ENCODE data around the gene CDNF. TPM values are rescaled to one million over a fixed set of nuclear protein-coding genes. Genes with fewer than 3 reads are reported as not detected.
A peak's percentile ranks its signal among the peaks of the same experiment; 100 is the strongest.

The CDNF gene
- total RNA-seq = 1 to 10 TPM; 1.7 to 2.5 TPM
- polyA plus RNA-seq = 1 to 10 TPM in 1 of 2 donors, under 1 TPM in 1; 0.94 to 1.8 TPM

- no peaks in the 10 kb centered on the region for H3K27me3 Mint-ChIP-seq
- H3K4me3 ChIP-seq (ENCODE audit: low read length in 2 of 2) = peak within 1 kb of the TSS; percentile 68 to 79
- H3K27ac Mint-ChIP-seq = peak within 1 kb of the TSS; percentile 86 to 99 (median 98)
- peaks cover 16 to 44% of the 10 kb centered on the region in 2 donors for H3K36me3 Mint-ChIP-seq
- H3K36me3 ChIP-seq (ENCODE audit: insufficient read depth, low read length) = peaks cover 17% of the 10 kb centered on the region
- H3K4me1 ChIP-seq (ENCODE audit: insufficient read depth, low read length) = peaks cover 26% of the 10 kb centered on the region
- H3K4me1 Mint-ChIP-seq = peaks cover 14 to 33% (median 26%) of the 10 kb centered on the region in 4 donors
- H3K9me3 ChIP-seq (ENCODE audit: control insufficient read depth in 1 of 2, low read length in 2 of 2) = no peaks in the 10 kb centered on the region
- intact Hi-C loops (cut with micrococcal nuclease) = loop anchor here (1.0 to 5.0 kb wide), 12 partner anchors 40 to 1051 kb away; partner anchors contain the start of genes DCLRE1C, MEIG1, NMT2 and RPP38
- peak within 1 kb of the TSS; percentile 91 for H3K27ac ChIP-seq (ENCODE audit: low read depth, low read length)
- H3K9me3 Mint-ChIP-seq = no peaks in the 10 kb centered on the region
- CTCF ChIA-PET (ENCODE audit: partially characterized antibody) = interaction anchor here (0.6 to 4.4 kb wide), 24 partner anchors 11 to 641 kb away, joined by 3 to 20 read pairs (median 4); partner anchors contain the start of genes MEIG1 and SUV39H2
- DNase-seq = peak; percentile 98 to 99 (median 99)
- H3K4me3 Mint-ChIP-seq = peak within 1 kb of the TSS; percentile 89 to 97 (median 94)
- POLR2A ChIA-PET (ENCODE audit: partially characterized antibody) = interaction anchor here (0.7 to 3.1 kb wide), 40 partner anchors 10 to 653 kb away, joined by 3 to 56 read pairs (median 5); partner anchors contain the start of genes DCLRE1C, MEIG1, NMT2 and SUV39H2
- no peaks in the 10 kb centered on the region for H3K27me3 ChIP-seq (ENCODE audit: insufficient read depth, low read length)
Measured at GRCh38 chr10:14837757-14838581, at the start of gene CDNF, which contains the start of the genes HSPA14 and MSANTD7. TSS of gene CDNF (minus strand) at chr10:14838037. CDS start at chr10:14837946, 91 bp downstream. TSS of gene HSPA14 (plus strand) at chr10:14838306. CDS start at chr10:14838403, 97 bp downstream. TSS of gene MSANTD7 (plus strand) at chr10:14838306. CDS start at chr10:14842285, 3,979 bp downstream.

- H3K4me3 Mint-ChIP-seq = no peak overlapping the region
- H3K4me3 ChIP-seq (ENCODE audit: low read length in 2 of 2) = no peak overlapping the region
- H3K27ac Mint-ChIP-seq = no peak overlapping the region
- no peaks in the 10 kb centered on the region for H3K27me3 Mint-ChIP-seq
- no peak for DNase-seq
- H3K4me1 ChIP-seq (ENCODE audit: insufficient read depth, low read length) = peaks cover 18% of the 10 kb centered on the region
- H3K4me1 Mint-ChIP-seq = peaks cover 9 to 25% (median 15%) of the 10 kb centered on the region in 4 donors
- no peak overlapping the region for H3K27ac ChIP-seq (ENCODE audit: low read depth, low read length)
- H3K9me3 Mint-ChIP-seq = no peaks in the 10 kb centered on the region
- no peaks in the 10 kb centered on the region for H3K9me3 ChIP-seq (ENCODE audit: control insufficient read depth in 1 of 2, low read length in 2 of 2)
- ChIA-PET CTCF (ENCODE audit: partially characterized antibody) (no interaction called here), POLR2A (ENCODE audit: partially characterized antibody) (no interaction called here)
- no peaks in the 10 kb centered on the region for H3K27me3 ChIP-seq (ENCODE audit: insufficient read depth, low read length)
- intact Hi-C loops (cut with micrococcal nuclease) = no loop called here
- peaks cover 0 to 2% of the 10 kb centered on the region in 2 donors for H3K36me3 Mint-ChIP-seq
- no peaks in the 10 kb centered on the region for H3K36me3 ChIP-seq (ENCODE audit: insufficient read depth, low read length)
Measured at GRCh38 chr10:14884082-14884481, 46.2 kb upstream of the CDNF start.

- Histone ChIP-seq H3K27ac (ENCODE audit: low read depth, low read length) (no peak overlapping the region), H3K36me3 (ENCODE audit: insufficient read depth, low read length) (no peaks in the 10 kb centered on the region), H3K4me3 (ENCODE audit: low read length in 2 of 2) (peak overlapping the region in 1 of 2 donors; percentile 88), H3K27me3 (ENCODE audit: insufficient read depth, low read length) (no peaks in the 10 kb centered on the region), H3K9me3 (ENCODE audit: control insufficient read depth in 1 of 2, low read length in 2 of 2) (no peaks in the 10 kb centered on the region), H3K4me1 (ENCODE audit: insufficient read depth, low read length) (peaks cover 27% of the 10 kb centered on the region)
- intact Hi-C loops (cut with micrococcal nuclease) = no loop called here
- H3K9me3 Mint-ChIP-seq = no peaks in the 10 kb centered on the region
- no peaks in the 10 kb centered on the region for H3K27me3 Mint-ChIP-seq
- peaks cover 0 to 8% of the 10 kb centered on the region in 2 donors for H3K36me3 Mint-ChIP-seq
- no peak for DNase-seq
- CTCF ChIA-PET (ENCODE audit: partially characterized antibody) = interaction anchor here (1.1 to 1.6 kb wide), 2 partner anchors 23 to 25 kb away, joined by 3 read pairs; no protein-coding TSS in a partner anchor
- POLR2A ChIA-PET (ENCODE audit: partially characterized antibody) = interaction anchor here (1.0 to 3.6 kb wide), 3 partner anchors 14 to 297 kb away, joined by 3 to 56 read pairs (median 3); partner anchors contain the start of genes CDNF, HSPA14 and MSANTD7
- H3K4me3 Mint-ChIP-seq = peak overlapping the region; percentile 89 to 96 (median 92)
- peak overlapping the region in 5 of 7 donors; percentile 76 to 93 (median 90) for H3K27ac Mint-ChIP-seq
- H3K4me1 Mint-ChIP-seq = peaks cover 16 to 48% (median 25%) of the 10 kb centered on the region in 4 donors
Measured at GRCh38 chr10:14880229-14880628, 42.4 kb upstream of the CDNF start.

GRCh38 chr10:14879928-14880193 lies 42.0 kb upstream of the CDNF start:
- intact Hi-C loops (cut with micrococcal nuclease) = loop anchor here (2.0 to 5.0 kb wide), 4 partner anchors 25 to 278 kb away; partner anchors contain the start of genes DCLRE1C and RPP38
- peaks cover 27% of the 10 kb centered on the region for H3K4me1 ChIP-seq (ENCODE audit: insufficient read depth, low read length)
- POLR2A ChIA-PET (ENCODE audit: partially characterized antibody) = interaction anchor here (1.0 to 3.6 kb wide), 6 partner anchors 14 to 1577 kb away, joined by 3 to 56 read pairs (median 6); partner anchors contain the start of genes CDNF, DCLRE1C, HSPA14 and MSANTD7

GRCh38 chr10:14879124-14879927 lies 41.5 kb upstream of the CDNF start:
- H3K9me3 ChIP-seq (ENCODE audit: control insufficient read depth in 1 of 2, low read length in 2 of 2) = no peaks in the 10 kb centered on the region
- H3K27me3 ChIP-seq (ENCODE audit: insufficient read depth, low read length) = no peaks in the 10 kb centered on the region
- ChIA-PET CTCF (ENCODE audit: partially characterized antibody) (interaction anchor here (1.0 to 2.2 kb wide), 9 partner anchors 10 to 93 kb away, joined by 3 to 14 read pairs (median 4); partner anchors contain the start of genes CDNF, HSPA14, MEIG1 and MSANTD7), POLR2A (ENCODE audit: partially characterized antibody) (interaction anchor here (1.0 to 3.6 kb wide), 17 partner anchors 9 to 1577 kb away, joined by 3 to 56 read pairs (median 4); partner anchors contain the start of genes CDNF, DCLRE1C, HSPA14 and MEIG1)
- peak overlapping the region; percentile 86 to 94 (median 91) for H3K27ac Mint-ChIP-seq
- intact Hi-C loops (cut with micrococcal nuclease) = loop anchor here (2.0 to 5.0 kb wide), 4 partner anchors 25 to 277 kb away; partner anchors contain the start of genes DCLRE1C and RPP38
- peaks cover 16 to 48% (median 25%) of the 10 kb centered on the region in 4 donors for H3K4me1 Mint-ChIP-seq
- H3K27ac ChIP-seq (ENCODE audit: low read depth, low read length) = peak overlapping the region; percentile 84
- peak; percentile 28 to 56 (median 39) for DNase-seq
- H3K36me3 Mint-ChIP-seq = peaks cover 0 to 8% of the 10 kb centered on the region in 2 donors
- H3K4me3 Mint-ChIP-seq = peak overlapping the region; percentile 89 to 96 (median 92)
- no peaks in the 10 kb centered on the region for H3K27me3 Mint-ChIP-seq
- H3K4me1 ChIP-seq (ENCODE audit: insufficient read depth, low read length) = peaks cover 24% of the 10 kb centered on the region
- H3K36me3 ChIP-seq (ENCODE audit: insufficient read depth, low read length) = no peaks in the 10 kb centered on the region
- H3K9me3 Mint-ChIP-seq = no peaks in the 10 kb centered on the region
- H3K4me3 ChIP-seq (ENCODE audit: low read length in 2 of 2) = peak overlapping the region; percentile 40 to 88

More at GRCh38 chr10:14879928-14880193, 42.0 kb upstream of the CDNF start:
- CTCF ChIA-PET (ENCODE audit: partially characterized antibody) = interaction anchor here (1.2 to 1.6 kb wide), 2 partner anchors 9 to 26 kb away, joined by 3 read pairs; no protein-coding TSS in a partner anchor
- Mint-ChIP-seq H3K27ac (peak overlapping the region in 6 of 7 donors; percentile 76 to 94 (median 90)), H3K4me1 (peaks cover 16 to 48% (median 25%) of the 10 kb centered on the region in 4 donors), H3K9me3 (no peaks in the 10 kb centered on the region), H3K36me3 (peaks cover 0 to 8% of the 10 kb centered on the region in 2 donors), H3K27me3 (no peaks in the 10 kb centered on the region), H3K4me3 (peak overlapping the region; percentile 89 to 96 (median 92))
- Histone ChIP-seq H3K36me3 (ENCODE audit: insufficient read depth, low read length) (no peaks in the 10 kb centered on the region), H3K27ac (ENCODE audit: low read depth, low read length) (peak overlapping the region; percentile 84), H3K4me3 (ENCODE audit: low read length in 2 of 2) (peak overlapping the region; percentile 40 to 88), H3K9me3 (ENCODE audit: control insufficient read depth in 1 of 2, low read length in 2 of 2) (no peaks in the 10 kb centered on the region), H3K27me3 (ENCODE audit: insufficient read depth, low read length) (no peaks in the 10 kb centered on the region)
- DNase-seq = peak in 1 of 5 donors; percentile 6

Measured in CD4-positive, alpha-beta memory T cell (primary cell).